GM20000 (cell line): Measurements from ENCODE around the gene CACNA1B.

Experiments
- DNase-seq: peaks from one replicate; pipeline ENCODE4 v3.0.0; 2012; ENCODE audit warnings: low spot score
- CTCF ChIP-seq: IDR thresholded peaks from 2 replicates; pipeline ENCODE4 v1.5.1; 2012; ENCODE audit warnings: mild to moderate bottlenecking, control low read depth; ENCODE audit errors: extremely low read depth, missing control alignments

Gene CACNA1B

GRCh38 chr9:137876781-137877386, 698 bp upstream of the CACNA1B start:
- TF ChIP-seq CTCF, result no peak
- DNase-seq, result peak; percentile 10

- no peak for TF ChIP-seq CTCF
- DNase-seq, result peak; percentile 82
Observed at GRCh38 chr9:137878146-137878941, 762 bp downstream of the CACNA1B start.

GRCh38 chr9:137879052-137879451, 1.5 kb downstream of the CACNA1B start:
- TF ChIP-seq CTCF, result no peak
- DNase-seq, result no peak

- TF ChIP-seq CTCF, result no peak
- DNase-seq, result no peak
Observed at GRCh38 chr9:137879566-137880150, 2.1 kb downstream of the CACNA1B start.

GRCh38 chr9:137880160-137880975, 2.8 kb downstream of the CACNA1B start:
- DNase-seq, result no peak
- TF ChIP-seq CTCF, result no peak

- no peak for DNase-seq
- TF ChIP-seq CTCF, result no peak
Observed at GRCh38 chr9:137880976-137881530, 3.5 kb downstream of the CACNA1B start.
